ENCODE results near the gene CLOCK. TPM values are rescaled to one million over a fixed set of nuclear protein-coding genes. Genes with fewer than 3 reads are reported as not detected.

CLOCK gene
- total RNA-seq, 1 donor from 2014 or later = 17.5 TPM

DNA sequence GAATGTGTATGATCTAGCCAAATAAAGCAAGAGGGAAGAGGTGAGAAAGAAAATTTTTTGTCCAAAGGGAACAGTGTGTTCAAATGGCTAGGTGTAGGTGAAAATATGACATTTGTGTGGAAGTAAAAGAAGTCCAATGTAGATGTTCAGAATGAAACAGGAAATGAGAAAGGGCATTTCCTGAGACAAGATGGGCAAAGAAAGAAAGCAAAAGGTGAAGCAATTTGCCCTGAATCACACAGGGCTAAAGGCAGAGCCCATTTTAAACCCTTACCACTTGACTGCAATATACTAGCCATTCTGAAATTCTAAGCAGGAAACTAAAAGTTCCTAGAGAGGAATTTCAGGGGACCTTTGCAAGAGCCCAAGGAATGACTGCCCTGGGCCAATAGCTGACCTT lies 36.0 kb downstream of the CLOCK start:
- Mint-ChIP-seq H3K4me1 (ENCODE audit: unreplicated experiment) (no peaks in the 10 kb centered on the region), H3K4me3 (no peak overlapping the region), H3K27ac (no peak overlapping the region), H3K36me3 (peaks cover 11% of the 10 kb centered on the region), H3K27me3 (no peaks in the 10 kb centered on the region), H3K9me3 (no peaks in the 10 kb centered on the region)
- DNase-seq (ENCODE audit: extremely low spot score, unreplicated experiment) = no peak
- TF ChIP-seq, protein P1, sequence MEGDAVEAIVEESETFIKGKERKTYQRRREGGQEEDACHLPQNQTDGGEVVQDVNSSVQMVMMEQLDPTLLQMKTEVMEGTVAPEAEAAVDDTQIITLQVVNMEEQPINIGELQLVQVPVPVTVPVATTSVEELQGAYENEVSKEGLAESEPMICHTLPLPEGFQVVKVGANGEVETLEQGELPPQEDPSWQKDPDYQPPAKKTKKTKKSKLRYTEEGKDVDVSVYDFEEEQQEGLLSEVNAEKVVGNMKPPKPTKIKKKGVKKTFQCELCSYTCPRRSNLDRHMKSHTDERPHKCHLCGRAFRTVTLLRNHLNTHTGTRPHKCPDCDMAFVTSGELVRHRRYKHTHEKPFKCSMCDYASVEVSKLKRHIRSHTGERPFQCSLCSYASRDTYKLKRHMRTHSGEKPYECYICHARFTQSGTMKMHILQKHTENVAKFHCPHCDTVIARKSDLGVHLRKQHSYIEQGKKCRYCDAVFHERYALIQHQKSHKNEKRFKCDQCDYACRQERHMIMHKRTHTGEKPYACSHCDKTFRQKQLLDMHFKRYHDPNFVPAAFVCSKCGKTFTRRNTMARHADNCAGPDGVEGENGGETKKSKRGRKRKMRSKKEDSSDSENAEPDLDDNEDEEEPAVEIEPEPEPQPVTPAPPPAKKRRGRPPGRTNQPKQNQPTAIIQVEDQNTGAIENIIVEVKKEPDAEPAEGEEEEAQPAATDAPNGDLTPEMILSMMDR (conservative IDR thresholded peaks at IDR 0.05) = no peak

DNA sequence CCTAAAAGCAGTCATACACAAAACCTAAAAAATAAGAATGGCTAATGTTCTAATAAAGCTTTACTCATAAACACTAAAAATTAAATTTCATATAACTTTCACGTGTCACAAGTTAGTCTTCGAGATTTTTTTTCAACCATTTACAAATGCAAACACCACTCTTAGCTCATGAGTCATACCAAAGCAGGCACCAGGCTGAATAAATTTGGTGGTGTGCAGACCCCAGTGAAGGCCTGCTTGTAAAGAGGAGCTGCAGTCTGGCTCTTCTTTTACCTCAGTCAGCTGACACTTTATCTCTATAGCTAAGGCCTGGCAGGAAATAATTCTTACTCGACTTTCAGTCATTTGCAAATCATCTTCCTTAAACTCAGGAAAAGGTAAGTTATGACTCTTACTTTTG lies 37.4 kb downstream of the CLOCK start:
- H3K4me3 Mint-ChIP-seq = no peak overlapping the region
- H3K4me1 Mint-ChIP-seq (ENCODE audit: unreplicated experiment) = no peaks in the 10 kb centered on the region
- no peak for DNase-seq (ENCODE audit: extremely low spot score, unreplicated experiment)
- H3K27ac Mint-ChIP-seq = no peak overlapping the region
- H3K36me3 Mint-ChIP-seq = peaks cover 11% of the 10 kb centered on the region
- TF ChIP-seq, protein P1 (conservative IDR thresholded peaks at IDR 0.05) = no peak
- H3K9me3 Mint-ChIP-seq = no peaks in the 10 kb centered on the region
- no peaks in the 10 kb centered on the region for H3K27me3 Mint-ChIP-seq

DNA sequence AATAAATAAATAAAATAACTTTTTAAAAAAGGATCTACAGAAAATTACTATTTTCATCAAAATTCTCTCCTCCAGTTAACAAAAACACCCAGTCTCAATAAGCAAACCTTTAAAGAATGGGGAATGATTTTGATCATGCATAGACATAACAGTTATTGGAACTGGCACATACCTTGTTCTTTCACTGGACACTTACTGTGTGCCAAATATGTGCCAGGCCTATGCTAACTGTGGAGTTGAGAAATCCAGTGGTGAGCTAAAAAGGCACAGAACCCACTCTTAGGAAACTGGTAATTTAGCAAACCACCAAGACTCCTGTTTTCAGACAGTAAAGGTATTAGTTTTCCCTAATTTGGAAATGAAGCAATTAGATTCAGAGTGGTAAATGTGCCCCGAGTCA lies 39.1 kb downstream of the CLOCK start:
- TF ChIP-seq, protein P1 (conservative IDR thresholded peaks at IDR 0.05) = no peak
- H3K9me3 Mint-ChIP-seq = no peaks in the 10 kb centered on the region
- no peaks in the 10 kb centered on the region for H3K4me1 Mint-ChIP-seq (ENCODE audit: unreplicated experiment)
- DNase-seq (ENCODE audit: extremely low spot score, unreplicated experiment) = no peak
- no peaks in the 10 kb centered on the region for H3K27me3 Mint-ChIP-seq
- peaks cover 16% of the 10 kb centered on the region for H3K36me3 Mint-ChIP-seq
- H3K4me3 Mint-ChIP-seq = no peak overlapping the region
- no peak overlapping the region for H3K27ac Mint-ChIP-seq

DNA sequence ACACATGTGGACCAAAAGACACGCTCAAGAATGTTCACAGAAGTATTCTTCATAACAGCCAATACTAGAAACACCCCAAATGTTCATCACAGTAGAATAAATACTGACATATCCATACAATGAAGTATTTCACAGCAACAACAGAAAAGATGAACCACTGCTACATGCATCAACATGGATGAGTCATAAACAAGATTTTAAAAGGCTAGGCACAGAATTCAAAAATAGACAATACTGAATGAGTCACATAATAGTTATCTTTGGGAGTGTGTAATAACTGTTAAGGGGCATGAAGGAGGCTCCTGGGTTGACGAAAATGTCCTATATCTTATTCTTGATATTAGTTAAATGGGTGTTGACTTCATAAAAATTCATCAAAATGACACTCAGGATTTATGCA lies 43.5 kb downstream of the CLOCK start:
- no peaks in the 10 kb centered on the region for H3K4me1 Mint-ChIP-seq (ENCODE audit: unreplicated experiment)
- no peaks in the 10 kb centered on the region for H3K27me3 Mint-ChIP-seq
- H3K4me3 Mint-ChIP-seq = no peak overlapping the region
- no peak for DNase-seq (ENCODE audit: extremely low spot score, unreplicated experiment)
- no peak overlapping the region for H3K27ac Mint-ChIP-seq
- TF ChIP-seq, protein P1 (conservative IDR thresholded peaks at IDR 0.05) = no peak
- H3K9me3 Mint-ChIP-seq = no peaks in the 10 kb centered on the region
- H3K36me3 Mint-ChIP-seq = peaks cover 24% of the 10 kb centered on the region

DNA sequence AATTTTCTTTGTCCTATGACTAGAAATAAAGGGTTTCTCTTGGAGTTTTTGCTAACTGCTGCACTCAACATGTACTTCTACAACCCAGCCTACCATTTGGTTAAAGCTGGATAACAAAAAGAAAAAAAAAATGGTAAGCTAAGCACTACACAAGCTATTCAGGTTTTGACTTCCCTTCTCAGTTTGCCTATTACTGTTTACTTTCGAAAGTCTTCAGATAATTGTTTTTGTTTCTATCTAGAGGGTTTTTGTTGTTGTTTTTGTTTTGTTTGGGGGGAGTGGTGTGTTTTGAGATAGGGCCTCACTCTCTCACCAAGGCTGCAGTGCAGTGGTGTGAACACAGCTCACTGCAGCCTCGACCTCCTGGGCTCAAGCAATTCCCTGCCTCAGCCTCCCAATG lies 46.6 kb downstream of the CLOCK start:
- Mint-ChIP-seq H3K9me3 (peaks cover 6% of the 10 kb centered on the region), H3K4me1 (ENCODE audit: unreplicated experiment) (no peaks in the 10 kb centered on the region), H3K36me3 (peaks cover 23% of the 10 kb centered on the region), H3K4me3 (no peak overlapping the region), H3K27ac (no peak overlapping the region), H3K27me3 (no peaks in the 10 kb centered on the region)
- DNase-seq (ENCODE audit: extremely low spot score, unreplicated experiment) = no peak
- TF ChIP-seq, protein P1 (conservative IDR thresholded peaks at IDR 0.05) = no peak

DNA sequence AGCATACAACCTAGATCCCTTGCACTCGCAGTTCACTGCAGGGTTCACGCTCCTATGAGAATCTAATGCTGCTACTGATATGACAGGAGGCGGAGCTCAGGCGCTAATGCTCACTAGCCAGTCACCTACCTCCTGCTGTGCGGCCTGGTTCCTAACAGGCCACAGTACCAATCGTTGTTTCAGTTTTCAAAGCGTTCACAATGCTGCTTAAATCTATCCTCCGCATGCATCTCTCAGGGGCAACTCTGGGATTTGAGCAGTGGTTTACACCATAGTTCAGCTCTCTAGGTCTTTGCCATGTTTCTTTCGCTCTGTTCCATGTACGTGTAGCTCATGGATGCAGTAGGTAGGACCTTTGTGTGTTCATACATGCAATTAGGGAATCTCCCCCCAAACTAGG lies 47.2 kb downstream of the CLOCK start:
- H3K9me3 Mint-ChIP-seq = peaks cover 9% of the 10 kb centered on the region
- no peaks in the 10 kb centered on the region for H3K4me1 Mint-ChIP-seq (ENCODE audit: unreplicated experiment)
- H3K36me3 Mint-ChIP-seq = peaks cover 27% of the 10 kb centered on the region
- no peak overlapping the region for H3K27ac Mint-ChIP-seq
- TF ChIP-seq, protein P1 (conservative IDR thresholded peaks at IDR 0.05) = no peak
- no peak overlapping the region for H3K4me3 Mint-ChIP-seq
- H3K27me3 Mint-ChIP-seq = no peaks in the 10 kb centered on the region
- DNase-seq (ENCODE audit: extremely low spot score, unreplicated experiment) = no peak
